GM19397 (cell line): ENCODE data around the gene DZIP1.
"Not testable (repeated sequence)": the region's sequence is repeated elsewhere in the genome, so short reads cannot be mapped to it uniquely, and the experiment has no call there.

Experiments
- ATAC-seq: cut with Tn5 transposase; IDR thresholded peaks from one replicate; pipeline ENCODE4 v1.9.1; 2021; ENCODE audit warnings: mild to moderate bottlenecking, moderate library complexity; ENCODE audit not compliant: unreplicated experiment

The DZIP1 gene

GRCh38 chr13:95603887-95604555 is 40.5 kb downstream of the DZIP1 start:
- no peak for ATAC-seq

GRCh38 chr13:95601906-95602305 is 42.6 kb downstream of the DZIP1 start:
- no peak for ATAC-seq

- ATAC-seq: no peak
Observed at GRCh38 chr13:95601216-95601615, 43.3 kb downstream of the DZIP1 start.

- no peak for ATAC-seq
Observed at GRCh38 chr13:95596701-95597100, 47.8 kb downstream of the DZIP1 start.

- no peak for ATAC-seq
Observed at GRCh38 chr13:95593462-95593861, 51.0 kb downstream of the DZIP1 start.

- ATAC-seq: no peak
Observed at GRCh38 chr13:95588721-95589120, 55.8 kb downstream of the DZIP1 start.

- ATAC-seq: no peak
Observed at GRCh38 chr13:95588134-95588533, 56.4 kb downstream of the DZIP1 start.

- no peak for ATAC-seq
Observed at GRCh38 chr13:95585867-95586266, 58.6 kb downstream of the DZIP1 start.

GRCh38 chr13:95579303-95579702 is 65.2 kb downstream of the DZIP1 start:
- ATAC-seq: peak; percentile 59

GRCh38 chr13:95573221-95573620 is 71.3 kb downstream of the DZIP1 start:
- ATAC-seq: no peak

GRCh38 chr13:95571941-95572340 is 72.6 kb downstream of the DZIP1 start:
- no peak for ATAC-seq

GRCh38 chr13:95570016-95570415 is 74.5 kb downstream of the DZIP1 start:
- ATAC-seq: no peak

- no peak for ATAC-seq
Observed at GRCh38 chr13:95568131-95568530, 76.4 kb downstream of the DZIP1 start.

GRCh38 chr13:95565758-95566157 is 78.7 kb downstream of the DZIP1 start:
- ATAC-seq: not testable (repeated sequence)

- ATAC-seq: no peak
Observed at GRCh38 chr13:95564733-95565291, 79.7 kb downstream of the DZIP1 start.

- no peak for ATAC-seq
Observed at GRCh38 chr13:95564091-95564490, 80.4 kb downstream of the DZIP1 start.

- ATAC-seq: no peak
Observed at GRCh38 chr13:95560387-95560786, 84.1 kb downstream of the DZIP1 start.

GRCh38 chr13:95559100-95559499 is 85.4 kb downstream of the DZIP1 start:
- no peak for ATAC-seq

- ATAC-seq: no peak
Observed at GRCh38 chr13:95557013-95557412, 87.5 kb downstream of the DZIP1 start.

GRCh38 chr13:95553581-95554385 is 90.7 kb downstream of the DZIP1 start:
- ATAC-seq: no peak

- ATAC-seq: peak; percentile 47
Observed at GRCh38 chr13:95552539-95553441, 91.7 kb downstream of the DZIP1 start, which contains the start of gene CLDN10. Gene CLDN10 (plus strand): TSS chr13:95552720. CDS start chr13:95552754, 34 bp downstream.
